GM19438 (cell line): ENCODE measurements around the gene M1AP.
A peak's percentile ranks its signal among the peaks of the same experiment; 100 is the strongest.

Experiments used
- ATAC-seq: cut with Tn5 transposase; IDR thresholded peaks from one replicate; pipeline ENCODE4 v1.9.1; 2021; ENCODE audit warnings: low read depth; ENCODE audit not compliant: unreplicated experiment

M1AP gene

GRCh38 chr2:74648009-74648443 is at the start of gene M1AP:
Gene M1AP, minus strand, starts transcription at chr2:74648330. Its CDS starts 8,055 bp downstream, at chr2:74640275.
- no peak for ATAC-seq

GRCh38 chr2:74696829-74697228 is 48.7 kb upstream of the M1AP start:
- ATAC-seq: no peak

- no peak for ATAC-seq
These were observed 47.5 kb upstream of the M1AP start for GRCh38 chr2:74695663-74696062.

GRCh38 chr2:74694281-74694680 is 46.2 kb upstream of the M1AP start:
- ATAC-seq: no peak

GRCh38 chr2:74693668-74694067 is 45.5 kb upstream of the M1AP start:
- no peak for ATAC-seq

GRCh38 chr2:74693213-74693612 is 45.1 kb upstream of the M1AP start:
- no peak for ATAC-seq

- no peak for ATAC-seq
These were observed 43.8 kb upstream of the M1AP start for GRCh38 chr2:74691929-74692328.

- peak; percentile 87 for ATAC-seq
These were observed 42.4 kb upstream of the M1AP start for GRCh38 chr2:74690571-74690970.

GRCh38 chr2:74689671-74690070 is 41.5 kb upstream of the M1AP start:
- ATAC-seq: no peak

GRCh38 chr2:74688881-74689280 is 40.8 kb upstream of the M1AP start:
- ATAC-seq: no peak

GRCh38 chr2:74685408-74685807 is 37.3 kb upstream of the M1AP start:
- ATAC-seq: no peak

GRCh38 chr2:74682501-74682900 is 34.4 kb upstream of the M1AP start:
- ATAC-seq: no peak

GRCh38 chr2:74679615-74680014 is 31.5 kb upstream of the M1AP start:
- ATAC-seq: no peak

GRCh38 chr2:74676331-74676730 is 28.2 kb upstream of the M1AP start:
- ATAC-seq: no peak

- ATAC-seq: no peak
These were observed 27.0 kb upstream of the M1AP start for GRCh38 chr2:74675090-74675489.

GRCh38 chr2:74673826-74674528 is 25.8 kb upstream of the M1AP start:
- no peak for ATAC-seq

GRCh38 chr2:74671479-74671878 is 23.3 kb upstream of the M1AP start:
- no peak for ATAC-seq

- ATAC-seq: no peak
These were observed 22.1 kb upstream of the M1AP start for GRCh38 chr2:74670263-74670662.

- no peak for ATAC-seq
These were observed 20.0 kb upstream of the M1AP start for GRCh38 chr2:74668087-74668486.

- no peak for ATAC-seq
These were observed 11.3 kb upstream of the M1AP start for GRCh38 chr2:74659462-74659861.

GRCh38 chr2:74658516-74658915 is 10.4 kb upstream of the M1AP start:
- ATAC-seq: no peak

GRCh38 chr2:74655579-74655978 is 7.4 kb upstream of the M1AP start:
- no peak for ATAC-seq
